Measurements from ENCODE around the gene CACNA2D4.

Gene CACNA2D4

GRCh38 chr12:1929241-1929984 is 11.0 kb upstream of the CACNA2D4 start:
- Histone ChIP-seq H3K4me1 (peaks cover 4 to 79% (median 50%) of the 10 kb centered on the region in 4 donors), H3K27me3 (no peaks in the 10 kb centered on the region), H3K4me3 (no peak overlapping the region), H3K27ac (peak overlapping the region in 1 of 2 donors; percentile 42), H3K9me3 (no peaks in the 10 kb centered on the region), H3K36me3 (no peaks in the 10 kb centered on the region)
- intact Hi-C loops (cut with DNase I; ENCODE audit: low total_unique reads) = no loop called here
- TF ChIP-seq CTCF (IDR thresholded peaks at IDR 0.05) = no peak
- DNase-seq = peak in 1 of 2 donors; percentile 44

- no peaks in the 10 kb centered on the region for H3K27me3 ChIP-seq
- H3K36me3 ChIP-seq = no peaks in the 10 kb centered on the region
- peaks cover 4 to 72% (median 45%) of the 10 kb centered on the region in 4 donors for H3K4me1 ChIP-seq
- no peaks in the 10 kb centered on the region for H3K9me3 ChIP-seq
- H3K27ac ChIP-seq = peak overlapping the region; percentile 42 to 50
- H3K4me3 ChIP-seq = no peak overlapping the region
- peak in 1 of 2 donors; percentile 64 for DNase-seq
- intact Hi-C loops (cut with DNase I; ENCODE audit: low total_unique reads) = no loop called here
- no peak for TF ChIP-seq CTCF (IDR thresholded peaks at IDR 0.05)
Measured at GRCh38 chr12:1928439-1929121, 10.1 kb upstream of the CACNA2D4 start.

GRCh38 chr12:1927751-1928351 is 9.4 kb upstream of the CACNA2D4 start:
- Histone ChIP-seq H3K36me3 (no peaks in the 10 kb centered on the region), H3K4me3 (no peak overlapping the region), H3K4me1 (peaks cover 4 to 64% (median 41%) of the 10 kb centered on the region in 4 donors), H3K9me3 (no peaks in the 10 kb centered on the region), H3K27me3 (no peaks in the 10 kb centered on the region), H3K27ac (peak overlapping the region; percentile 42 to 50)
- peak in 1 of 2 donors; percentile 86 for DNase-seq
- no peak for TF ChIP-seq CTCF (IDR thresholded peaks at IDR 0.05)
- intact Hi-C loops (cut with DNase I; ENCODE audit: low total_unique reads) = no loop called here

GRCh38 chr12:1927051-1927680 is 8.7 kb upstream of the CACNA2D4 start:
- Histone ChIP-seq H3K27me3 (no peaks in the 10 kb centered on the region), H3K4me3 (no peak overlapping the region), H3K4me1 (peaks cover 3 to 58% (median 35%) of the 10 kb centered on the region in 4 donors), H3K27ac (no peak overlapping the region), H3K36me3 (no peaks in the 10 kb centered on the region), H3K9me3 (no peaks in the 10 kb centered on the region)
- intact Hi-C loops (cut with DNase I; ENCODE audit: low total_unique reads) = no loop called here
- no peak for DNase-seq
- no peak for TF ChIP-seq CTCF (IDR thresholded peaks at IDR 0.05)

- no peaks in the 10 kb centered on the region for H3K9me3 ChIP-seq
- H3K4me3 ChIP-seq = no peak overlapping the region
- H3K4me1 ChIP-seq = peaks cover 0 to 52% (median 32%) of the 10 kb centered on the region in 4 donors
- TF ChIP-seq CTCF (IDR thresholded peaks at IDR 0.05) = no peak
- H3K36me3 ChIP-seq = no peaks in the 10 kb centered on the region
- intact Hi-C loops (cut with DNase I; ENCODE audit: low total_unique reads) = no loop called here
- no peak overlapping the region for H3K27ac ChIP-seq
- H3K27me3 ChIP-seq = no peaks in the 10 kb centered on the region
- peak in 1 of 2 donors; percentile 66 for DNase-seq
Measured at GRCh38 chr12:1926251-1926657, 7.8 kb upstream of the CACNA2D4 start.
